Body of pancreas (tissue), 4 donors: Measurements from ENCODE around the gene SLC29A1.

ENCODE experiments used
- CTCF ChIP-seq, 7 experiments: fragments of 450-650 bp in 4 of 7; fragments of 200-600 bp in 3 of 7; sonication (generic) in 3 of 7; IDR thresholded peaks; one replicate each; pipeline ENCODE4 v1.5.1; 2016 to 2019; ENCODE audit warnings: antibody characterized with exemption in 7 of 7
- POLR2A ChIP-seq, 3 donors: fragments of 450-650 bp; IDR thresholded peaks; one replicate each; pipeline ENCODE4 v1.6.1; 2016; ENCODE audit warnings: antibody characterized with exemption in 3 of 3, mild to moderate bottlenecking in 2 of 3

- TF ChIP-seq CTCF (IDR thresholded peaks at IDR 0.05) (no peak), POLR2A (IDR thresholded peaks at IDR 0.05) (no peak)
These were observed 15.4 kb downstream of the SLC29A1 start for GRCh38 chr6:44238687-44239350.
